ENCODE measurements around the gene TEX30.

DNA sequence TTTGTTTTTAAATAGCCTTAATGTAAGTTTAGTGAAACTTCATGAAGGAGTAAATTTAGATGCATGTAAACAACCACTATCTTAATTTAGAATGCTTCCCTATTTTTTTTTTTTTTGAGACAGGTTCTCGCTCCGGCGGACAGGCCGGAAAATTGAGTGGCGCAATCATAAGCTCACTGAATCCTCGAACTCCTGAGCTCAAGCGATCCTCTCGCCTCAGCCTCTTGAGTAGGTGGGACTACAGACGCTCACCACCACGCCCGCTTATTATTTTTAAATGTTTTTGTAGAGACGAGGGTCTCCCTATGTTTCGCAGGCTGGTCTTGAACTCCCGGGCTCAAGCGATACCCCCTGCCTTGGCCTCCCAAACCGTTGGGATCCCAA lies 1.6 kb downstream of the TEX30 start:
- TF ChIP-seq, protein P1, sequence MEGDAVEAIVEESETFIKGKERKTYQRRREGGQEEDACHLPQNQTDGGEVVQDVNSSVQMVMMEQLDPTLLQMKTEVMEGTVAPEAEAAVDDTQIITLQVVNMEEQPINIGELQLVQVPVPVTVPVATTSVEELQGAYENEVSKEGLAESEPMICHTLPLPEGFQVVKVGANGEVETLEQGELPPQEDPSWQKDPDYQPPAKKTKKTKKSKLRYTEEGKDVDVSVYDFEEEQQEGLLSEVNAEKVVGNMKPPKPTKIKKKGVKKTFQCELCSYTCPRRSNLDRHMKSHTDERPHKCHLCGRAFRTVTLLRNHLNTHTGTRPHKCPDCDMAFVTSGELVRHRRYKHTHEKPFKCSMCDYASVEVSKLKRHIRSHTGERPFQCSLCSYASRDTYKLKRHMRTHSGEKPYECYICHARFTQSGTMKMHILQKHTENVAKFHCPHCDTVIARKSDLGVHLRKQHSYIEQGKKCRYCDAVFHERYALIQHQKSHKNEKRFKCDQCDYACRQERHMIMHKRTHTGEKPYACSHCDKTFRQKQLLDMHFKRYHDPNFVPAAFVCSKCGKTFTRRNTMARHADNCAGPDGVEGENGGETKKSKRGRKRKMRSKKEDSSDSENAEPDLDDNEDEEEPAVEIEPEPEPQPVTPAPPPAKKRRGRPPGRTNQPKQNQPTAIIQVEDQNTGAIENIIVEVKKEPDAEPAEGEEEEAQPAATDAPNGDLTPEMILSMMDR (IDR thresholded peaks at IDR 0.05) = no peak
- no peak for TF ChIP-seq EZH2 (IDR thresholded peaks at IDR 0.05; ENCODE audit: borderline replicate concordance, insufficient read depth, low read depth, low read length, poor library complexity, severe bottlenecking)

All from B cell (primary cell).